ENCODE data around the gene RNGTT. TPM values are rescaled to one million over a fixed set of nuclear protein-coding genes. Genes with fewer than 3 reads are reported as not detected.

The RNGTT gene
- total and polyA plus RNA-seq, 10 of the 15 experiments (the other 5 are each of a cell fraction or from before 2014, with no cell fraction given): 7.7 to 30.4 (median 22.2) TPM

DNA sequence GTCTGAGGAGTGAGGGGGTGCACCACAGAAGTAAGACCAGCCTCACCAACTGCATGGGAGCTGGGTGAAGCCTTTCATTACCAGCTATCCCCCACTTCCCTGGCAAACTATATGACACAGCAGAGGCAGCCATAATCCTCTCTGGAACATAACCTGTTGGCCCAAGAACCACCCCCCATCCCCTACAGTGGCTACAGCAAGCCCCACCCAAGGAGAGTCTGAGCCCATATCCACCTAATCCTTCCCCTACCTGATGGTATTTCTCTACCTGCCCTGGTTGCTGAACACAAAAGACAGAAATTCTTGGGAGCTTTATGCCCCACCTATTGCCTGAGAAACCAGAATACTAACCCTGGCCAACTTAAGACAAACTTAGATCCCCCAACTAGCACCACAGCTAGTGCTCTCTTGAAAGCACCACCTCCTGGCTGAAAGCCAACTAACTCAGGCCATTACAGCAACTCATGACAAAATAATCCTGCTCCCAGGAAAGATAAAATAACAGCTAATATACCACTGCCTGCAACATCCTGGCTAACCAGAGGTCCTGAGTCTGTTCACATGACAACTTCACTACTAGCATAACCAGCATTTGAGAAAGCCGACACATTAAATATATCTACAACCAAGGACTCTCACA lies 11.2 kb downstream of the RNGTT start (continued):
- TF ChIP-seq ZNF622 (IDR thresholded peaks at IDR 0.05) (no peak), TARDBP (IDR thresholded peaks at IDR 0.05; ENCODE audit: borderline replicate concordance) (no peak), RAD51 (IDR thresholded peaks at IDR 0.05) (no peak)
- TF ChIP-seq, protein P1, sequence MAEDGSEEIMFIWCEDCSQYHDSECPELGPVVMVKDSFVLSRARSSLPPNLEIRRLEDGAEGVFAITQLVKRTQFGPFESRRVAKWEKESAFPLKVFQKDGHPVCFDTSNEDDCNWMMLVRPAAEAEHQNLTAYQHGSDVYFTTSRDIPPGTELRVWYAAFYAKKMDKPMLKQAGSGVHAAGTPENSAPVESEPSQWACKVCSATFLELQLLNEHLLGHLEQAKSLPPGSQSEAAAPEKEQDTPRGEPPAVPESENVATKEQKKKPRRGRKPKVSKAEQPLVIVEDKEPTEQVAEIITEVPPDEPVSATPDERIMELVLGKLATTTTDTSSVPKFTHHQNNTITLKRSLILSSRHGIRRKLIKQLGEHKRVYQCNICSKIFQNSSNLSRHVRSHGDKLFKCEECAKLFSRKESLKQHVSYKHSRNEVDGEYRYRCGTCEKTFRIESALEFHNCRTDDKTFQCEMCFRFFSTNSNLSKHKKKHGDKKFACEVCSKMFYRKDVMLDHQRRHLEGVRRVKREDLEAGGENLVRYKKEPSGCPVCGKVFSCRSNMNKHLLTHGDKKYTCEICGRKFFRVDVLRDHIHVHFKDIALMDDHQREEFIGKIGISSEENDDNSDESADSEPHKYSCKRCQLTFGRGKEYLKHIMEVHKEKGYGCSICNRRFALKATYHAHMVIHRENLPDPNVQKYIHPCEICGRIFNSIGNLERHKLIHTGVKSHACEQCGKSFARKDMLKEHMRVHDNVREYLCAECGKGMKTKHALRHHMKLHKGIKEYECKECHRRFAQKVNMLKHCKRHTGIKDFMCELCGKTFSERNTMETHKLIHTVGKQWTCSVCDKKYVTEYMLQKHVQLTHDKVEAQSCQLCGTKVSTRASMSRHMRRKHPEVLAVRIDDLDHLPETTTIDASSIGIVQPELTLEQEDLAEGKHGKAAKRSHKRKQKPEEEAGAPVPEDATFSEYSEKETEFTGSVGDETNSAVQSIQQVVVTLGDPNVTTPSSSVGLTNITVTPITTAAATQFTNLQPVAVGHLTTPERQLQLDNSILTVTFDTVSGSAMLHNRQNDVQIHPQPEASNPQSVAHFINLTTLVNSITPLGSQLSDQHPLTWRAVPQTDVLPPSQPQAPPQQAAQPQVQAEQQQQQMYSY (CRISPR knock-in tag; IDR thresholded peaks at IDR 0.05): no peak

- TF ChIP-seq HDAC6 (IDR thresholded peaks at IDR 0.05; ENCODE audit: unreplicated experiment) (no peak), SPI1 (IDR thresholded peaks at IDR 0.05; ENCODE audit: borderline replicate concordance, insufficient read depth, low read depth, low read length) (no peak), SREBF2 (IDR thresholded peaks at IDR 0.05; ENCODE audit: low read length) (no peak), PAX8 (IDR thresholded peaks at IDR 0.05) (no peak), NFYA (IDR thresholded peaks at IDR 0.05; ENCODE audit: borderline replicate concordance, low read depth, low read length) (no peak), SIX5 (IDR thresholded peaks at IDR 0.05; ENCODE audit: low read depth, low read length, severe bottlenecking) (no peak), JUNB (IDR thresholded peaks at IDR 0.05) (no peak), IRF4 (IDR thresholded peaks at IDR 0.05; ENCODE audit: low read depth, low read length) (no peak), CHD2 (IDR thresholded peaks at IDR 0.05; ENCODE audit: borderline replicate concordance, low read depth, low read length) (no peak), EED (IDR thresholded peaks at IDR 0.05; ENCODE audit: low read depth) (no peak), TCF3 (IDR thresholded peaks at IDR 0.05; ENCODE audit: borderline replicate concordance, insufficient read depth, low read depth, low read length) (no peak), TCF7 (IDR thresholded peaks at IDR 0.05; ENCODE audit: borderline replicate concordance) (no peak)
- H3K79me2 ChIP-seq (ENCODE audit: control insufficient read depth, insufficient read depth, low read length): peaks cover 6% of the 10 kb centered on the region
- in situ Hi-C loops (cut with MboI): no loop called here
Measured at GRCh38 chr6:88945415-88946008, 17.9 kb downstream of the RNGTT start.

More at GRCh38 chr6:88945415-88946008, 17.9 kb downstream of the RNGTT start:
- no peak for ATAC-seq
- 89% methylated on average over 7 of the region's 7 CpGs for WGBS (ENCODE audit: insufficient coverage, insufficient replicate concordance, low lambda C conversion rate, missing lambda C conversion rate)
- Histone ChIP-seq H3K4me3 (no peak overlapping the region), H3K27me3 (replicated peaks in 1 of 2; ENCODE audit: control insufficient read depth in 2 of 2, insufficient read depth in 2 of 2, low read length in 1 of 2) (no peaks in the 10 kb centered on the region), H3K9me3 (replicated peaks; ENCODE audit: control insufficient read depth, insufficient read depth, low read length) (peaks cover 3% of the 10 kb centered on the region; the same call in 2 of the 3 replicates), H3K36me3 (ENCODE audit: control insufficient read depth in 2 of 2, insufficient read depth in 2 of 2, low read length in 1 of 2) (no peaks in the 10 kb centered on the region; a peak in 1 of 4 replicates), H2AFZ (ENCODE audit: control insufficient read depth, low read depth, low read length) (no peak overlapping the region), H3K4me2 (ENCODE audit: control insufficient read depth, insufficient read depth) (no peak overlapping the region), H3K27ac (ENCODE audit: control insufficient read depth, insufficient read depth) (no peak overlapping the region), H3K9ac (ENCODE audit: control insufficient read depth, insufficient read depth, low read length) (no peak overlapping the region), H3K4me1 (ENCODE audit: control insufficient read depth, insufficient read depth, low read length) (no peaks in the 10 kb centered on the region), H4K20me1 (ENCODE audit: control insufficient read depth, insufficient read depth) (no peaks in the 10 kb centered on the region)
- RAD21 ChIA-PET (ENCODE audit: unreplicated experiment): no interaction called here
- DNase-seq (ENCODE audit: low read depth, low spot score): no peak
- intact Hi-C loops (cut with micrococcal nuclease; ENCODE audit: unreplicated experiment): no loop called here
- CTCF ChIA-PET: interaction anchor here (0.8 kb wide), 1 partner anchor 11 kb away, joined by 3 read pairs; no protein-coding TSS in a partner anchor
- BruUV-seq (replicated peaks): no TSS peak
- POLR2A ChIA-PET: no interaction called here
- SMC1A ChIA-PET (ENCODE audit: uncharacterized antibody, unreplicated experiment): no interaction called here
- no peak for FAIRE-seq
